Vagina (tissue), 2 donors: Measurements from ENCODE around the gene PDE7B. TPM values are rescaled to one million over a fixed set of nuclear protein-coding genes. Genes with fewer than 3 reads are reported as not detected.

Experiments
- DNase-seq, 2 donors: peaks; one replicate each; pipeline ENCODE4 v3.0.0-alpha.2; 2017; ENCODE audit errors: extremely low spot score in 2 of 2
- H3K27ac ChIP-seq: fragments of 200-600 bp; sonication (generic); one replicate; pipeline ENCODE4 v1.5.1; 2019
- H3K27me3 ChIP-seq: fragments of 200-600 bp; sonication (generic); one replicate; pipeline ENCODE4 v1.5.1; 2019
- H3K36me3 ChIP-seq, 2 donors: fragments of 200-600 bp; sonication (generic); one replicate each; pipeline ENCODE4 v1.5.1; 2017 to 2019
- H3K4me1 ChIP-seq: fragments of 200-600 bp; sonication (generic); one replicate; pipeline ENCODE4 v1.5.1; 2019
- H3K4me3 ChIP-seq, 2 donors: fragments of 200-600 bp; sonication (generic); 1 replicate in 1 of 2; 2 replicates in 1 of 2; pipeline ENCODE4 v1.5.1; 2016 to 2019
- H3K9me3 ChIP-seq: fragments of 200-600 bp; sonication (generic); one replicate; pipeline ENCODE4 v1.5.1; 2019
- CTCF ChIP-seq, 3 experiments: fragments of 450-650 bp in 2 of 3; fragments of 200-600 bp in 1 of 3; sonication (generic) in 1 of 3; IDR thresholded peaks; one replicate each; pipeline ENCODE4 v1.5.1; 2017 to 2019; ENCODE audit warnings: antibody characterized with exemption in 3 of 3, mild to moderate bottlenecking in 2 of 3, moderate library complexity in 2 of 3
- POLR2A ChIP-seq, 2 donors: fragments of 450-650 bp; IDR thresholded peaks; one replicate each; pipeline ENCODE4 v1.6.1; 2017; ENCODE audit warnings: antibody characterized with exemption in 2 of 2, mild to moderate bottlenecking in 2 of 2, moderate library complexity in 2 of 2
- POLR2AphosphoS5 ChIP-seq, 2 donors: sonication (generic); formaldehyde crosslinking; IDR thresholded peaks; one replicate each; pipeline ENCODE4 v1.9.0; 2017; ENCODE audit warnings: antibody characterized with exemption in 2 of 2, mild to moderate bottlenecking in 2 of 2, low read depth in 1 of 2; ENCODE audit not compliant: insufficient read depth in 1 of 2
- intact Hi-C: fragments of 100-400 bp; cut with DNase I; formaldehyde crosslinking; loops from one replicate; pipeline ENCODE4 v1.15.1; 2023
- total RNA-seq: library from RNA; depleted of rRNA; stranded (reverse); fragments of >200 nt; gene quantifications from one replicate; pipeline ENCODE4 v1.2.3, GENCODE V29; 2016

PDE7B gene
- total RNA-seq, 1 donor from 2014 or later, result 6.9 TPM

GRCh38 chr6:136033416-136033815, 181.9 kb downstream of the PDE7B start:
- intact Hi-C loops, result no loop called here
- H3K9me3 ChIP-seq, result no peaks in the 10 kb centered on the region
- no peak for DNase-seq
- TF ChIP-seq CTCF (IDR thresholded peaks at IDR 0.05), result no peak
- no peak for TF ChIP-seq POLR2AphosphoS5 (IDR thresholded peaks at IDR 0.05; ENCODE audit: insufficient read depth in 1 of 2, low read depth in 1 of 2)
- TF ChIP-seq POLR2A (IDR thresholded peaks at IDR 0.05), result no peak
- H3K36me3 ChIP-seq, result no peaks in the 10 kb centered on the region
- no peaks in the 10 kb centered on the region for H3K27me3 ChIP-seq
- H3K4me3 ChIP-seq, result no peak overlapping the region
- peaks cover 26% of the 10 kb centered on the region for H3K4me1 ChIP-seq
- no peak overlapping the region for H3K27ac ChIP-seq

- TF ChIP-seq POLR2A (IDR thresholded peaks at IDR 0.05) (no peak), CTCF (IDR thresholded peaks at IDR 0.05) (no peak), POLR2AphosphoS5 (IDR thresholded peaks at IDR 0.05; ENCODE audit: insufficient read depth in 1 of 2, low read depth in 1 of 2) (no peak)
- no peak overlapping the region for H3K4me3 ChIP-seq
- intact Hi-C loops, result no loop called here
- H3K27me3 ChIP-seq, result no peaks in the 10 kb centered on the region
- no peak for DNase-seq
- H3K27ac ChIP-seq, result no peak overlapping the region
- H3K9me3 ChIP-seq, result no peaks in the 10 kb centered on the region
- peaks cover 29% of the 10 kb centered on the region for H3K4me1 ChIP-seq
- no peaks in the 10 kb centered on the region for H3K36me3 ChIP-seq
These were observed 182.9 kb downstream of the PDE7B start for GRCh38 chr6:136034422-136034821.

GRCh38 chr6:136035378-136036070, 184.0 kb downstream of the PDE7B start:
- intact Hi-C loops, result no loop called here
- Histone ChIP-seq H3K4me3 (no peak overlapping the region), H3K4me1 (peaks cover 35% of the 10 kb centered on the region), H3K36me3 (no peaks in the 10 kb centered on the region), H3K9me3 (no peaks in the 10 kb centered on the region), H3K27ac (peak overlapping the region; percentile 81), H3K27me3 (no peaks in the 10 kb centered on the region)
- DNase-seq, result no peak
- TF ChIP-seq CTCF (IDR thresholded peaks at IDR 0.05), result no peak
- TF ChIP-seq POLR2AphosphoS5 (IDR thresholded peaks at IDR 0.05; ENCODE audit: insufficient read depth in 1 of 2, low read depth in 1 of 2), result peak; percentile 41 to 45
- TF ChIP-seq POLR2A (IDR thresholded peaks at IDR 0.05), result no peak

- no peak for DNase-seq
- no peak for TF ChIP-seq POLR2AphosphoS5 (IDR thresholded peaks at IDR 0.05; ENCODE audit: insufficient read depth in 1 of 2, low read depth in 1 of 2)
- no peak for TF ChIP-seq POLR2A (IDR thresholded peaks at IDR 0.05)
- no peak for TF ChIP-seq CTCF (IDR thresholded peaks at IDR 0.05)
- no peak overlapping the region for H3K4me3 ChIP-seq
- H3K4me1 ChIP-seq, result peaks cover 38% of the 10 kb centered on the region
- intact Hi-C loops, result no loop called here
- no peaks in the 10 kb centered on the region for H3K9me3 ChIP-seq
- H3K36me3 ChIP-seq, result no peaks in the 10 kb centered on the region
- peak overlapping the region; percentile 81 for H3K27ac ChIP-seq
- no peaks in the 10 kb centered on the region for H3K27me3 ChIP-seq
These were observed 184.5 kb downstream of the PDE7B start for GRCh38 chr6:136036071-136036380.

GRCh38 chr6:136036601-136037000, 185.1 kb downstream of the PDE7B start:
- intact Hi-C loops, result no loop called here
- no peak overlapping the region for H3K4me3 ChIP-seq
- H3K9me3 ChIP-seq, result no peaks in the 10 kb centered on the region
- H3K36me3 ChIP-seq, result no peaks in the 10 kb centered on the region
- no peak for DNase-seq
- H3K27me3 ChIP-seq, result no peaks in the 10 kb centered on the region
- H3K4me1 ChIP-seq, result peaks cover 38% of the 10 kb centered on the region
- H3K27ac ChIP-seq, result peak overlapping the region; percentile 81
- TF ChIP-seq POLR2A (IDR thresholded peaks at IDR 0.05), result no peak
- TF ChIP-seq CTCF (IDR thresholded peaks at IDR 0.05), result no peak
- no peak for TF ChIP-seq POLR2AphosphoS5 (IDR thresholded peaks at IDR 0.05; ENCODE audit: insufficient read depth in 1 of 2, low read depth in 1 of 2)
